ENCODE data around the gene PIGH. TPM values are rescaled to one million over a fixed set of nuclear protein-coding genes. Genes with fewer than 3 reads are reported as not detected.

Gene PIGH
- total and polyA plus RNA-seq, 4 donors = 21.1 to 37.4 (median 32.8) TPM

GRCh38 chr14:67579040-67579439, 21.0 kb downstream of the PIGH start:
- no peaks in the 10 kb centered on the region for H3K9me3 ChIP-seq (ENCODE audit: control insufficient read depth, insufficient read depth, low read length)
- H3K27me3 ChIP-seq (ENCODE audit: control insufficient read depth, insufficient read depth, low read length) = no peaks in the 10 kb centered on the region
- H3K36me3 ChIP-seq (ENCODE audit: control insufficient read depth, insufficient read depth, low read length) = peaks cover 79% of the 10 kb centered on the region
- no peak overlapping the region for H3K27ac ChIP-seq (ENCODE audit: low read depth, low read length)
- H3K4me1 ChIP-seq (ENCODE audit: control insufficient read depth, insufficient read depth, low read length) = peaks cover 3% of the 10 kb centered on the region
- H3K4me3 ChIP-seq (ENCODE audit: low read depth, low read length) = no peak overlapping the region
- WGBS (ENCODE audit: insufficient coverage) = 82% methylated on average over 15 of the region's 15 CpGs
- no peak for DNase-seq (ENCODE audit: low read depth in 4 of 6, low spot score in 6 of 6)

DNA sequence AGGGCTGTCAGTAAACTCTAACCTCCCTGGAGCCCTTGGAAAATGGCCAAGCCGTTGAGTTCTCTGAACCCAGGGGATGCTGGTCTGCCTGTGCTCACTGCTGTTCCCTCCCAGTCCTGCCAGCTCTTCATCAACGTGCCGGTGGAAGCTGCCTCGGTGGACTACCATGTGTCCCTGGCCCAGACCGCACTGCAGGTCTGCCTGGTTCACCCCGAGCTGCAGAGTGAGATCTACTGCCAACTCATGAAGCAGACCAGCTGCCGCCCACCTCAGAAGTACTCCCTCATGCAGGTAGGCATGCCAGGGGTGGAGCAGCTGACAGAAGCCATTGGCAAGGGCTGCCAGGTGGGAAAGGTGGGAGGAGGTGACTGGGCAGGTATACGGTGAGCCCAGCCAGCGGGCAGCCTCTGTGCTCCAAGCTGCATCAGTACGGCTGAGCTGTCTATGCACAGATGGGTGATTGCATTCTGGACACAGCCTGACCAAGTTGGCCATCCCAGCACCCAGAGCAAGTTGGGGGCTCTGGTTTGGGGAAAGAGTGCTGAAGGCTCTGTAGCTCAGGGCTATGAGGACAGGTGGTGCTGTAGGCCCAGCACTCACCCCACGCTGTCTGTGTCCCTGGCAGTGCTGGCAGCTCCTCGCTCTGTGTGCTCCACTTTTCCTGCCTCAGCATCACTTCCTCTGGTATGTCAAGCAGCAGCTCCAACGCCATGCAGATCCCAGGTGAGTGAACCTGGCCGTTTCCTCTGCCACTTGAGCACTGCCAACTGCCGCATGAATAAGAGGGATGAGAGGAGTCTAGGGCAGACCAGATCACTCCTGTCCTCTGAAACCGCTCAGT, 21.9 kb downstream of the PIGH start:
- Histone ChIP-seq H3K27me3 (ENCODE audit: control insufficient read depth, insufficient read depth, low read length) (no peaks in the 10 kb centered on the region), H3K36me3 (ENCODE audit: control insufficient read depth, insufficient read depth, low read length) (peaks cover 82% of the 10 kb centered on the region), H3K9me3 (ENCODE audit: control insufficient read depth, insufficient read depth, low read length) (no peaks in the 10 kb centered on the region), H3K4me3 (ENCODE audit: low read depth, low read length) (no peak overlapping the region), H3K27ac (ENCODE audit: low read depth, low read length) (no peak overlapping the region), H3K4me1 (ENCODE audit: control insufficient read depth, insufficient read depth, low read length) (peaks cover 3% of the 10 kb centered on the region)
- 91% methylated on average over 16 of the region's 16 CpGs for WGBS (ENCODE audit: insufficient coverage)
- no peak for DNase-seq (ENCODE audit: low read depth in 4 of 6, low spot score in 6 of 6)

GRCh38 chr14:67577181-67577808, 22.8 kb downstream of the PIGH start:
- DNase-seq (ENCODE audit: low read depth in 4 of 6, low spot score in 6 of 6) = no peak
- WGBS (ENCODE audit: insufficient coverage) = 63% methylated on average over 6 of the region's 13 CpGs
- peaks cover 84% of the 10 kb centered on the region for H3K36me3 ChIP-seq (ENCODE audit: control insufficient read depth, insufficient read depth, low read length)

GRCh38 chr14:67576216-67576955, 23.7 kb downstream of the PIGH start:
- Histone ChIP-seq H3K4me3 (ENCODE audit: low read depth, low read length) (no peak overlapping the region), H3K27me3 (ENCODE audit: control insufficient read depth, insufficient read depth, low read length) (no peaks in the 10 kb centered on the region), H3K36me3 (ENCODE audit: control insufficient read depth, insufficient read depth, low read length) (peaks cover 85% of the 10 kb centered on the region), H3K9me3 (ENCODE audit: control insufficient read depth, insufficient read depth, low read length) (no peaks in the 10 kb centered on the region), H3K4me1 (ENCODE audit: control insufficient read depth, insufficient read depth, low read length) (peaks cover 5% of the 10 kb centered on the region), H3K27ac (ENCODE audit: low read depth, low read length) (no peak overlapping the region)
- no peak for DNase-seq (ENCODE audit: low read depth in 4 of 6, low spot score in 6 of 6)
- WGBS (ENCODE audit: insufficient coverage) = 71% methylated on average over 1 of the region's 7 CpGs

More at GRCh38 chr14:67577181-67577808, 22.8 kb downstream of the PIGH start:
- Histone ChIP-seq H3K4me3 (ENCODE audit: low read depth, low read length) (no peak overlapping the region), H3K4me1 (ENCODE audit: control insufficient read depth, insufficient read depth, low read length) (peaks cover 3% of the 10 kb centered on the region), H3K27me3 (ENCODE audit: control insufficient read depth, insufficient read depth, low read length) (no peaks in the 10 kb centered on the region), H3K9me3 (ENCODE audit: control insufficient read depth, insufficient read depth, low read length) (no peaks in the 10 kb centered on the region), H3K27ac (ENCODE audit: low read depth, low read length) (no peak overlapping the region)

DNA sequence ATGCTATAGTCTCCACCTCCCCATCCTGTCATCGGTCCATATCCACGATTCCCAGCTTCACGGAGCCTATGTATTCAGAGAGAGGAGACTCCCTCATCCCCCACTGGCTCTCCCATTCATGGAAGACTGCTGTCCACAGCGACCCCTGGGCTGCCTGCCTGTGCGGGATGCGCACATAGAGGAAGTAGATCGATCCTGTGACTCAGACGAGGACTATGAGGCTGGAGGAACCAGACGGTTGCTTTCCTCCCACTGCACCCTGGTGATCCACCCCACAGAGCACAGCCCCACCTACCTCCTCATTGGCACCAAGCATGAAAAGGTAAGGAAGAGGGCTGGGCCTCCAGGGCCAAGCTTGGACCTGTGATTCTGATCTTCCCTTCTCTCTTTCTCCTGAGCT, 24.4 kb downstream of the PIGH start:
- Histone ChIP-seq H3K9me3 (ENCODE audit: control insufficient read depth, insufficient read depth, low read length) (no peaks in the 10 kb centered on the region), H3K27ac (ENCODE audit: low read depth, low read length) (no peak overlapping the region), H3K36me3 (ENCODE audit: control insufficient read depth, insufficient read depth, low read length) (peaks cover 79% of the 10 kb centered on the region), H3K4me1 (ENCODE audit: control insufficient read depth, insufficient read depth, low read length) (peaks cover 6% of the 10 kb centered on the region), H3K4me3 (ENCODE audit: low read depth, low read length) (no peak overlapping the region), H3K27me3 (ENCODE audit: control insufficient read depth, insufficient read depth, low read length) (no peaks in the 10 kb centered on the region)
- 85% methylated on average over 5 of the region's 9 CpGs for WGBS (ENCODE audit: insufficient coverage)
- no peak for DNase-seq (ENCODE audit: low read depth in 4 of 6, low spot score in 6 of 6)

DNA sequence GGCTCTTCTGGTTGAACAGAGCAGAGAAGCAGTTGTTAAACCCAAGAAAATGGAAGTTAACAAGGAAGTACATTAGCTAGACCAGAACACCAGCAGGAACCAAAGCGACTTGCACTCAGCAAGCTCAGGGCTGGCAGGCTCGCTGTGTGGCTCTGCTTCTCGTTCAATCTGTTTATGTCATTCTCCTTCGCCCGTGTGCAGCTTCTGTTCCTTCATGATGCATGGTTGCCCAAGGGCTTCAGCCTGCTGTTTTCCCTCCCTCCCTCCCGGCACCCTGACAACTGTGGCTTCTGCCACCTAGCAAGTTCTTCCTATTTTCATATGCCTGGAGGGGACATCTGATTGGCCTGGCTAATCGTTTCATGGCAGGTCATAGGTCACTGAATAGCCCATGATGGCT, 25.3 kb downstream of the PIGH start:
- 82% methylated on average over 6 of the region's 7 CpGs for WGBS (ENCODE audit: insufficient coverage)
- H3K27ac ChIP-seq (ENCODE audit: low read depth, low read length) = no peak overlapping the region
- DNase-seq (ENCODE audit: low read depth in 4 of 6, low spot score in 6 of 6) = no peak
- peaks cover 73% of the 10 kb centered on the region for H3K36me3 ChIP-seq (ENCODE audit: control insufficient read depth, insufficient read depth, low read length)
- H3K4me1 ChIP-seq (ENCODE audit: control insufficient read depth, insufficient read depth, low read length) = peaks cover 6% of the 10 kb centered on the region
- H3K27me3 ChIP-seq (ENCODE audit: control insufficient read depth, insufficient read depth, low read length) = no peaks in the 10 kb centered on the region
- no peak overlapping the region for H3K4me3 ChIP-seq (ENCODE audit: low read depth, low read length)
- no peaks in the 10 kb centered on the region for H3K9me3 ChIP-seq (ENCODE audit: control insufficient read depth, insufficient read depth, low read length)

GRCh38 chr14:67574156-67574555, 25.9 kb downstream of the PIGH start:
- Histone ChIP-seq H3K4me3 (ENCODE audit: low read depth, low read length) (no peak overlapping the region), H3K36me3 (ENCODE audit: control insufficient read depth, insufficient read depth, low read length) (peaks cover 68% of the 10 kb centered on the region), H3K9me3 (ENCODE audit: control insufficient read depth, insufficient read depth, low read length) (no peaks in the 10 kb centered on the region), H3K4me1 (ENCODE audit: control insufficient read depth, insufficient read depth, low read length) (peaks cover 6% of the 10 kb centered on the region), H3K27ac (ENCODE audit: low read depth, low read length) (no peak overlapping the region), H3K27me3 (ENCODE audit: control insufficient read depth, insufficient read depth, low read length) (no peaks in the 10 kb centered on the region)
- WGBS (ENCODE audit: insufficient coverage) = 92% methylated on average over 12 of the region's 14 CpGs
- DNase-seq (ENCODE audit: low read depth in 4 of 6, low spot score in 6 of 6) = no peak

DNA sequence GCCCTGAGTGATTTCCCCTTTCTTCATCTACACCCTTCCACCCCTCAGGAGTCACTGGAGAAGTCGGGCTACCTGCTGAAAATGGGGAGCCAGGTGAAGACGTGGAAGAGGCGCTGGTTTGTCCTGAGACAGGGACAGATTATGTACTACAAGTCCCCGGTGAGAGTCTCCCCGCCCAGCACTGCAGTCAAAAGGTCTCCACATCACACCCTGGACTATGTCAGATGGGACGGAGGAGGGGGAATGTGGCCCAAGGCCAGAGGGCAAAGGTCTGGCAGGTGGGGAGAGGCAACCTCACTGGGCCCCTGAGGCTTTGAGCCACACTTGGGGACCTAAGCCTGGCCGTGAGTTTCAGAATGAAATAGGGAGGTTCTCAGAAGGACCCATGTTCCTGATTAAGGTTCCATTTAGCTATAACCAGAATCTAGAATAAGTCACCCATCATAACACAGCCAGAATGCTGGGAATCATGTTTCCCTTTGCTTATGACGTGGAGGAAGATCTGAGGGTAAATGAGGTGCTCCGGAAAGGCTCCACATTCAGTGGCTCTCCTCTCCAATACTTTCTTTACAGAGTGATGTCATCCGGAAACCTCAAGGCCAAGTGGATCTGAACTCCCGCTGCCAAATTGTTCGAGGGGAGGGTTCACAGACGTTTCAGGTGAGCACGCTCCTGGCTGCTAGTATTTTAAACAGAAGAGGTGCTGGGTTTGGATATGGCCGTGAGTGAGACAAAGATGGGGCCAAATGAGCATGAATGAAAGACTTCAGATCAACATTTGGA, 26.6 kb downstream of the PIGH start:
- Histone ChIP-seq H3K27ac (ENCODE audit: low read depth, low read length) (no peak overlapping the region), H3K27me3 (ENCODE audit: control insufficient read depth, insufficient read depth, low read length) (no peaks in the 10 kb centered on the region), H3K4me3 (ENCODE audit: low read depth, low read length) (no peak overlapping the region), H3K9me3 (ENCODE audit: control insufficient read depth, insufficient read depth, low read length) (no peaks in the 10 kb centered on the region), H3K4me1 (ENCODE audit: control insufficient read depth, insufficient read depth, low read length) (peaks cover 6% of the 10 kb centered on the region), H3K36me3 (ENCODE audit: control insufficient read depth, insufficient read depth, low read length) (peaks cover 66% of the 10 kb centered on the region)
- WGBS (ENCODE audit: insufficient coverage) = 93% methylated on average over 13 of the region's 15 CpGs
- DNase-seq (ENCODE audit: low read depth in 4 of 6, low spot score in 6 of 6) = no peak

- Histone ChIP-seq H3K27me3 (ENCODE audit: control insufficient read depth, insufficient read depth, low read length) (no peaks in the 10 kb centered on the region), H3K9me3 (ENCODE audit: control insufficient read depth, insufficient read depth, low read length) (no peaks in the 10 kb centered on the region), H3K4me3 (ENCODE audit: low read depth, low read length) (no peak overlapping the region), H3K4me1 (ENCODE audit: control insufficient read depth, insufficient read depth, low read length) (peaks cover 3% of the 10 kb centered on the region), H3K36me3 (ENCODE audit: control insufficient read depth, insufficient read depth, low read length) (peaks cover 59% of the 10 kb centered on the region), H3K27ac (ENCODE audit: low read depth, low read length) (no peak overlapping the region)
- 95% methylated on average over 5 of the region's 5 CpGs for WGBS (ENCODE audit: insufficient coverage)
- DNase-seq (ENCODE audit: low read depth in 4 of 6, low spot score in 6 of 6) = no peak
Measured at GRCh38 chr14:67572608-67573007, 27.5 kb downstream of the PIGH start.

Data from spinal cord (tissue), 10 donors.